WTC11 (cell line): Measurements from ENCODE around the gene GPC6.

Experiments used
- ATF3 ChIP-seq: sonication (generic); formaldehyde crosslinking; conservative IDR thresholded peaks from 2 replicates; pipeline ENCODE4 v1.8.1; 2022; ENCODE audit warnings: mild to moderate bottlenecking, missing genetic modification reagents
- CTCF ChIP-seq: fragments of 200-600 bp; IDR thresholded peaks from 2 replicates; pipeline ENCODE4 v1.8.0; 2022; ENCODE audit warnings: antibody characterized with exemption
- ELF4 ChIP-seq: sonication (generic); formaldehyde crosslinking; IDR thresholded peaks from 2 replicates; pipeline ENCODE4 v1.8.1; 2022; ENCODE audit warnings: low read depth, mild to moderate bottlenecking, moderate library complexity, missing genetic modification reagents
- NR3C1 ChIP-seq: sonication (generic); formaldehyde crosslinking; conservative IDR thresholded peaks from 2 replicates; pipeline ENCODE4 v1.8.1; 2023; ENCODE audit warnings: low read depth, mild to moderate bottlenecking, missing genetic modification reagents
- OVOL2 ChIP-seq: fragments of 250-450 bp; sonication (Bioruptor Pico); IDR thresholded peaks from 2 replicates; pipeline ENCODE4 v1.9.0; 2021; ENCODE audit warnings: mild to moderate bottlenecking, borderline replicate concordance
- RELA ChIP-seq: sonication (generic); formaldehyde crosslinking; IDR thresholded peaks from 2 replicates; pipeline ENCODE4 v1.8.1; 2022; ENCODE audit warnings: missing genetic modification reagents, mild to moderate bottlenecking, borderline replicate concordance
- SMAD3 ChIP-seq: sonication (generic); formaldehyde crosslinking; IDR thresholded peaks from 2 replicates; pipeline ENCODE4 v1.8.0; 2022; ENCODE audit warnings: missing genetic modification reagents, mild to moderate bottlenecking, borderline replicate concordance
- STAT6 ChIP-seq: sonication (generic); formaldehyde crosslinking; conservative IDR thresholded peaks from 2 replicates; pipeline ENCODE4 v1.8.1; 2023; ENCODE audit warnings: mild to moderate bottlenecking, low read depth, missing genetic modification reagents, moderate library complexity

- TF ChIP-seq RELA (CRISPR knock-in tag) = no peak
- no peak for TF ChIP-seq NR3C1 (CRISPR knock-in tag)
- no peak for TF ChIP-seq CTCF
- TF ChIP-seq STAT6 (CRISPR knock-in tag) = no peak
- no peak for TF ChIP-seq SMAD3
- TF ChIP-seq OVOL2 = no peak
- TF ChIP-seq ATF3 (CRISPR knock-in tag) = no peak
- no peak for TF ChIP-seq ELF4 (CRISPR knock-in tag)
Measured at GRCh38 chr13:93723316-93723715, 496.7 kb downstream of the GPC6 start.
